ENCODE results near the gene RAB35.

The RAB35 gene

DNA sequence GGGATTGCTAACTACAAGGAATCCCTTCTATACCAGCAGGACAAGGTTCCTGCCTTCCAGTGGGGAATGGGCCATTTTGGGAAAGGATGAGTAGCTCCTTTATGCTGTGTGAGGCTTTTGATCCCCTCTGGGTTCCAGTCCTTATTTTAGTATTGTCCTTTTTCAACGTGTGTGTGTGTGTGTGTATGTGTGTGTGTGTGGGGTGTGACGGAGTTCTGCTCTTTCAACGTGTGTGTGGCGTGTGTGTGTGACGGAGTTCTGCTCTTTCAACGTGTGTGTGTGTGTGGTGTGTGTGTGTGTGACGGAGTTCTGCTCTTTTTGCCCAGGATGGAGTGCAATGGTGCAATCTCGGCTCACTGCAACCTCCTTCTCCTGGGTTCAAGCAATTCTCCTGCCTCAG is 27.4 kb downstream of the RAB35 start:
- H3K27me3 ChIP-seq (ENCODE audit: insufficient read depth, poor library complexity, severe bottlenecking), result no peaks in the 10 kb centered on the region
- TF ChIP-seq POLR2AphosphoS5 (IDR thresholded peaks at IDR 0.05; ENCODE audit: low read depth) (no peak), GABPA (IDR thresholded peaks at IDR 0.05; ENCODE audit: low read depth) (no peak), CTCF (IDR thresholded peaks at IDR 0.05; ENCODE audit: insufficient read depth, low read length) (no peak), SPI1 (IDR thresholded peaks at IDR 0.05; ENCODE audit: borderline replicate concordance, low read depth) (no peak)
- TF ChIP-seq, protein P1, sequence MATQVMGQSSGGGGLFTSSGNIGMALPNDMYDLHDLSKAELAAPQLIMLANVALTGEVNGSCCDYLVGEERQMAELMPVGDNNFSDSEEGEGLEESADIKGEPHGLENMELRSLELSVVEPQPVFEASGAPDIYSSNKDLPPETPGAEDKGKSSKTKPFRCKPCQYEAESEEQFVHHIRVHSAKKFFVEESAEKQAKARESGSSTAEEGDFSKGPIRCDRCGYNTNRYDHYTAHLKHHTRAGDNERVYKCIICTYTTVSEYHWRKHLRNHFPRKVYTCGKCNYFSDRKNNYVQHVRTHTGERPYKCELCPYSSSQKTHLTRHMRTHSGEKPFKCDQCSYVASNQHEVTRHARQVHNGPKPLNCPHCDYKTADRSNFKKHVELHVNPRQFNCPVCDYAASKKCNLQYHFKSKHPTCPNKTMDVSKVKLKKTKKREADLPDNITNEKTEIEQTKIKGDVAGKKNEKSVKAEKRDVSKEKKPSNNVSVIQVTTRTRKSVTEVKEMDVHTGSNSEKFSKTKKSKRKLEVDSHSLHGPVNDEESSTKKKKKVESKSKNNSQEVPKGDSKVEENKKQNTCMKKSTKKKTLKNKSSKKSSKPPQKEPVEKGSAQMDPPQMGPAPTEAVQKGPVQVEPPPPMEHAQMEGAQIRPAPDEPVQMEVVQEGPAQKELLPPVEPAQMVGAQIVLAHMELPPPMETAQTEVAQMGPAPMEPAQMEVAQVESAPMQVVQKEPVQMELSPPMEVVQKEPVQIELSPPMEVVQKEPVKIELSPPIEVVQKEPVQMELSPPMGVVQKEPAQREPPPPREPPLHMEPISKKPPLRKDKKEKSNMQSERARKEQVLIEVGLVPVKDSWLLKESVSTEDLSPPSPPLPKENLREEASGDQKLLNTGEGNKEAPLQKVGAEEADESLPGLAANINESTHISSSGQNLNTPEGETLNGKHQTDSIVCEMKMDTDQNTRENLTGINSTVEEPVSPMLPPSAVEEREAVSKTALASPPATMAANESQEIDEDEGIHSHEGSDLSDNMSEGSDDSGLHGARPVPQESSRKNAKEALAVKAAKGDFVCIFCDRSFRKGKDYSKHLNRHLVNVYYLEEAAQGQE (IDR thresholded peaks at IDR 0.05; ENCODE audit: insufficient replicate concordance, low read depth), result no peak
- peak; percentile 7 to 24 for DNase-seq (ENCODE audit: low read depth in 1 of 2, low spot score in 1 of 2)
- no peak overlapping the region for H3K4me3 ChIP-seq (replicated peaks; ENCODE audit: insufficient read depth, low read length)
- no peak overlapping the region for H3K27ac ChIP-seq (replicated peaks)

GRCh38 chr12:120086801-120087621 is 29.5 kb downstream of the RAB35 start:
- H3K27me3 ChIP-seq (ENCODE audit: insufficient read depth, poor library complexity, severe bottlenecking), result no peaks in the 10 kb centered on the region
- H3K4me3 ChIP-seq (replicated peaks; ENCODE audit: insufficient read depth, low read length), result peak overlapping the region; percentile 19
- DNase-seq (ENCODE audit: low read depth in 1 of 2, low spot score in 1 of 2), result peak; percentile 95 to 98
- TF ChIP-seq POLR2AphosphoS5 (IDR thresholded peaks at IDR 0.05; ENCODE audit: low read depth) (no peak), SPI1 (IDR thresholded peaks at IDR 0.05; ENCODE audit: borderline replicate concordance, low read depth) (peak; percentile 50; the same call in 1 of the 2 replicates), CTCF (IDR thresholded peaks at IDR 0.05; ENCODE audit: insufficient read depth, low read length) (peak; percentile 91)
- H3K27ac ChIP-seq (replicated peaks), result peak overlapping the region; percentile 36

- H3K27ac ChIP-seq (replicated peaks), result no peak overlapping the region
- DNase-seq (ENCODE audit: low read depth in 1 of 2, low spot score in 1 of 2), result no peak
- TF ChIP-seq GABPA (IDR thresholded peaks at IDR 0.05; ENCODE audit: low read depth) (no peak), POLR2AphosphoS5 (IDR thresholded peaks at IDR 0.05; ENCODE audit: low read depth) (no peak), CTCF (IDR thresholded peaks at IDR 0.05; ENCODE audit: insufficient read depth, low read length) (no peak), SPI1 (IDR thresholded peaks at IDR 0.05; ENCODE audit: borderline replicate concordance, low read depth) (no peak)
- TF ChIP-seq, protein P1 (IDR thresholded peaks at IDR 0.05; ENCODE audit: insufficient replicate concordance, low read depth), result no peak
- no peak overlapping the region for H3K4me3 ChIP-seq (replicated peaks; ENCODE audit: insufficient read depth, low read length)
- H3K27me3 ChIP-seq (ENCODE audit: insufficient read depth, poor library complexity, severe bottlenecking), result no peaks in the 10 kb centered on the region
These were observed 30.5 kb downstream of the RAB35 start for GRCh38 chr12:120085920-120086645.

Data from HL-60 (cell line).